Endodermal cell (in vitro differentiated cells): Measurements from ENCODE around the gene LRP4. TPM values are rescaled to one million over a fixed set of nuclear protein-coding genes. Genes with fewer than 3 reads are reported as not detected.
A peak's percentile ranks its signal among the peaks of the same experiment; 100 is the strongest.

ENCODE experiments used
- DNase-seq: peaks from one replicate; pipeline ENCODE4 v3.0.0-alpha.2; 2017
- H3K27ac ChIP-seq: 2 replicates; pipeline ENCODE4 v1.5.1; 2013; ENCODE audit warnings: mild to moderate bottlenecking, low read depth, low read length, moderate library complexity
- H3K27me3 ChIP-seq: 2 replicates; pipeline ENCODE4 v1.6.1; 2013; ENCODE audit warnings: mild to moderate bottlenecking, low read length, moderate library complexity; ENCODE audit not compliant: insufficient read depth, control insufficient read depth, poor library complexity, severe bottlenecking
- H3K36me3 ChIP-seq: 2 replicates; pipeline ENCODE4 v1.7.0; 2013; ENCODE audit warnings: mild to moderate bottlenecking, low read length, moderate library complexity; ENCODE audit not compliant: control insufficient read depth, insufficient read depth
- H3K4me1 ChIP-seq: one replicate; pipeline ENCODE4 v1.7.0; 2013; ENCODE audit warnings: low read length; ENCODE audit not compliant: control insufficient read depth, insufficient read depth
- H3K4me3 ChIP-seq: 2 replicates; pipeline ENCODE4 v1.5.1; 2013; ENCODE audit warnings: mild to moderate bottlenecking, low read length, moderate library complexity
- H3K9ac ChIP-seq: 2 replicates; pipeline ENCODE4 v1.6.1; 2013; ENCODE audit warnings: mild to moderate bottlenecking, low read length, moderate library complexity; ENCODE audit not compliant: poor library complexity, severe bottlenecking; ENCODE audit errors: extremely low read depth
- H3K9me3 ChIP-seq: 2 replicates; pipeline ENCODE4 v1.6.1; 2013; ENCODE audit warnings: mild to moderate bottlenecking, low read length, moderate library complexity; ENCODE audit not compliant: control insufficient read depth
- H3K27ac Mint-ChIP-seq: 2 replicates; pipeline ENCODE4 v1.8.0; 2020; ENCODE audit warnings: mixed read lengths
- H3K27me3 Mint-ChIP-seq: 2 replicates; pipeline ENCODE4 v1.8.0; 2021; ENCODE audit warnings: mild to moderate bottlenecking, mixed read lengths; ENCODE audit not compliant: insufficient read depth
- H3K36me3 Mint-ChIP-seq: 2 replicates; pipeline ENCODE4 v1.8.0; 2020; ENCODE audit warnings: low read depth, mixed read lengths
- H3K4me1 Mint-ChIP-seq: 2 replicates; pipeline ENCODE4 v1.8.0; 2020; ENCODE audit warnings: mixed read lengths
- H3K4me3 Mint-ChIP-seq: 2 replicates; pipeline ENCODE4 v1.8.0; 2020; ENCODE audit warnings: mild to moderate bottlenecking, moderate library complexity, mixed read lengths
- H3K9me3 Mint-ChIP-seq: 2 replicates; pipeline ENCODE4 v1.8.0; 2020; ENCODE audit warnings: mild to moderate bottlenecking, mixed read lengths
- CTCF ChIP-seq: fragments of 200-600 bp; sonication (generic); conservative IDR thresholded peaks from 2 replicates; pipeline ENCODE4 v1.5.0; 2021; ENCODE audit warnings: antibody characterized with exemption, mild to moderate bottlenecking
- WGBS, 2 experiments: methylation state at CpG; one replicate each; pipeline versions ENCODE4 v1.1.5 to v1.1.7; 2013; ENCODE audit warnings: missing lambda C conversion rate in 2 of 2, mixed read lengths in 1 of 2; ENCODE audit not compliant: insufficient coverage in 1 of 2, insufficient read length in 1 of 2; 5-methylcytosine and 5-hydroxymethylcytosine counted together
- total RNA-seq, 2 donors: library from RNA; stranded (reverse); fragmentation: NEBNext Ultra II Directional in 1 of 2; extraction: Animal tissue kit (Norgen Biotek cat#: 25700) in 1 of 2; gene quantifications; 2 replicates in 1 of 2; 3 replicates in 1 of 2; pipeline ENCODE4 v1.2.1, GENCODE V29; 2021

LRP4 gene
- total RNA-seq, 2 donors from 2014 or later: 12.6 to 13.6 TPM

- H3K27ac ChIP-seq: no peak overlapping the region
- Mint-ChIP-seq H3K9me3 (peaks cover 26% of the 10 kb centered on the region), H3K27me3 (peaks cover 20% of the 10 kb centered on the region), H3K4me3 (peak overlapping the region; percentile 89), H3K36me3 (peaks cover 14% of the 10 kb centered on the region), H3K4me1 (peaks cover 8% of the 10 kb centered on the region), H3K27ac (peak overlapping the region; percentile 96)
- peak overlapping the region; percentile 95 for H3K4me3 ChIP-seq
- H3K36me3 ChIP-seq: peaks cover 11% of the 10 kb centered on the region
- no peaks in the 10 kb centered on the region for H3K4me1 ChIP-seq
- H3K9me3 ChIP-seq: peaks cover 29% of the 10 kb centered on the region
- DNase-seq: no peak
- WGBS, 2 experiments: 8 to 24% methylated on average over 5 to 6 of the region's 6 CpGs
- peak overlapping the region; percentile 85 for H3K9ac ChIP-seq
- no peaks in the 10 kb centered on the region for H3K27me3 ChIP-seq
- no peak for TF ChIP-seq CTCF
Observed at GRCh38 chr11:46846510-46846830, 71.9 kb downstream of the LRP4 start.

GRCh38 chr11:46845740-46846509 is 72.4 kb downstream of the LRP4 start, which contains the start of gene CKAP5:
CKAP5 (minus strand) TSS chr11:46846280; CDS start chr11:46821231, 25,049 bp downstream.
- Histone ChIP-seq H3K27me3 (no peaks in the 10 kb centered on the region), H3K27ac (peak within 1 kb of the TSS; percentile 70), H3K4me1 (no peaks in the 10 kb centered on the region), H3K9ac (peak within 1 kb of the TSS; percentile 85), H3K9me3 (peaks cover 24% of the 10 kb centered on the region), H3K36me3 (peaks cover 13% of the 10 kb centered on the region), H3K4me3 (peak within 1 kb of the TSS; percentile 95)
- H3K36me3 Mint-ChIP-seq: peaks cover 16% of the 10 kb centered on the region
- peak within 1 kb of the TSS; percentile 89 for H3K4me3 Mint-ChIP-seq
- TF ChIP-seq CTCF: no peak
- H3K27me3 Mint-ChIP-seq: peaks cover 20% of the 10 kb centered on the region
- peak within 1 kb of the TSS; percentile 96 for H3K27ac Mint-ChIP-seq
- 0 to 1% methylated on average over 48 to 83 of the region's 83 CpGs for WGBS, 2 experiments
- peaks cover 8% of the 10 kb centered on the region for H3K4me1 Mint-ChIP-seq
- H3K9me3 Mint-ChIP-seq: peaks cover 21% of the 10 kb centered on the region
- DNase-seq: peak; percentile 95

- peaks cover 16% of the 10 kb centered on the region for H3K9me3 Mint-ChIP-seq
- H3K36me3 Mint-ChIP-seq: peaks cover 16% of the 10 kb centered on the region
- peak overlapping the region; percentile 89 for H3K4me3 Mint-ChIP-seq
- Histone ChIP-seq H3K27ac (peak overlapping the region; percentile 70), H3K4me1 (no peaks in the 10 kb centered on the region), H3K9me3 (peaks cover 19% of the 10 kb centered on the region), H3K9ac (peak overlapping the region; percentile 85), H3K4me3 (peak overlapping the region; percentile 95), H3K27me3 (no peaks in the 10 kb centered on the region), H3K36me3 (peaks cover 16% of the 10 kb centered on the region)
- peak; percentile 88 for DNase-seq
- peaks cover 20% of the 10 kb centered on the region for H3K27me3 Mint-ChIP-seq
- TF ChIP-seq CTCF: no peak
- WGBS, 2 experiments: 0% methylated on average over 8 to 12 of the region's 12 CpGs
- H3K4me1 Mint-ChIP-seq: peaks cover 8% of the 10 kb centered on the region
- H3K27ac Mint-ChIP-seq: peak overlapping the region; percentile 94
Observed at GRCh38 chr11:46845440-46845739, 73.0 kb downstream of the LRP4 start.
